GM03348 (cell line): ENCODE data around the gene RNF207.
A peak's percentile ranks its signal among the peaks of the same experiment; 100 is the strongest.

Experiments
- DNase-seq: peaks from one replicate; pipeline ENCODE4 v3.0.0; 2012; ENCODE audit warnings: low spot score

RNF207 gene, protein sequence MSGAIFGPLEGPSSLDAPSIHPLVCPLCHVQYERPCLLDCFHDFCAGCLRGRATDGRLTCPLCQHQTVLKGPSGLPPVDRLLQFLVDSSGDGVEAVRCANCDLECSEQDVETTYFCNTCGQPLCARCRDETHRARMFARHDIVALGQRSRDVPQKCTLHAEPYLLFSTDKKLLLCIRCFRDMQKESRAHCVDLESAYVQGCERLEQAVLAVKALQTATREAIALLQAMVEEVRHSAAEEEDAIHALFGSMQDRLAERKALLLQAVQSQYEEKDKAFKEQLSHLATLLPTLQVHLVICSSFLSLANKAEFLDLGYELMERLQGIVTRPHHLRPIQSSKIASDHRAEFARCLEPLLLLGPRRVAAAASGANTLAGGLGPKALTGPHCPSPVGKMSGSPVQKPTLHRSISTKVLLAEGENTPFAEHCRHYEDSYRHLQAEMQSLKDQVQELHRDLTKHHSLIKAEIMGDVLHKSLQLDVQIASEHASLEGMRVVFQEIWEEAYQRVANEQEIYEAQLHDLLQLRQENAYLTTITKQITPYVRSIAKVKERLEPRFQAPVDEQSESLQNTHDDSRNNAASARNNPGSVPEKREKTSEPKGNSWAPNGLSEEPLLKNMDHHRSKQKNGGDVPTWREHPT

DNA sequence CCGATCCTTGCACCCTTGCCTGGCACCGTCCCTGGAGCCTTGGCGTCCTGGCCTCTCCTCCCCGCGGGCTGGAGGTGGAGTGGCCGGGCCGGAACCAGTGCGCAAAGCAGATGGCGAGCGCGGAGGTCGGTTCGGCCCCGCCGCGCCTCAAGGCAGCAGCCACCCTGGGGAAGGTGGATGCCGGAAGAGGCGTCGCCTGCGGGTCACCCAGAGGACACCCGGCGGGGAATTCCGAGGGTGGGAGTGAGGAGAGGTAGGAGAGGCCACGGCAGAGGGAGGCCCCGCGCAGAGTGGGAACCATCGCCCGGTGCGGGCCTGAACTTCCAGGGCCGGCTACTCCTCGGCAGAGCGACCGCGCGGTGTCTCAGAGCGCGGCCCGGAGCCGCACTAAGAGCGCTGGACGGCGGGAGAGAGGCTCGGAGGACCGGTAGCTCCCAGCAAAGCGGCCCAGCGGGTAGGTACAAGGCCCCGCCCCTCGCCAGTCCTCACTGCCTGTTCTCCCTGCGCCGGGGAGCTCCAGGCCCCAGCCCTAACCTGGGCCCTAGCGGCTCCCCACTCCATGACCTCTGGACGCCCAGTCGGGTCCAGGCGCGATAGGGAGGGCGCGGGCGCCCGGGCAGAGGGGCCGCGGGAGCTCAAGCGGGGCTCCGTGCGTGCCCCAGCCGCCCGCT, at the start of gene RNF207:
Gene RNF207, plus strand, starts transcription at position 271 of the 671 bp plus-strand sequence. CDS start 417 bp downstream, outside the sequence.
- peak; percentile 75 for DNase-seq

DNA sequence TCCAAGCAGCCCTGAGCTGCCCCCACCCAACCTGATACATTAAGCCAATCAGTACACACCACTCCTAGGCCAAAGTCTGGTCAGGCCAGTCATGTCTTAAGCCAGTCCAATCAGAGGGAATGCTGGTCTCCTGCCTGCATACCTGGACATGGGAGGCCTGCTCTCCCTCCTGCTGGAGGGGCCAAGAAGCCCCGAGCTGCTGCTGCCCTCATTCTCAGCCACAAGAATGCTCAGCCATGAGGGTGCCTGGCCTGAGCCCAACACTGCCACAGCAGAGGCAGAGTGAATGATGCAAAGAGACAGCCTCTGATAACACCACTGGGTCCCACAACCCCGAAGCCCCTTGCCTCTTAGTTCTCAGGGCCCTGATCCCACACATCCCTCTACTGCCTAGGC, 48.8 kb upstream of the RNF207 start:
- no peak for DNase-seq

DNA sequence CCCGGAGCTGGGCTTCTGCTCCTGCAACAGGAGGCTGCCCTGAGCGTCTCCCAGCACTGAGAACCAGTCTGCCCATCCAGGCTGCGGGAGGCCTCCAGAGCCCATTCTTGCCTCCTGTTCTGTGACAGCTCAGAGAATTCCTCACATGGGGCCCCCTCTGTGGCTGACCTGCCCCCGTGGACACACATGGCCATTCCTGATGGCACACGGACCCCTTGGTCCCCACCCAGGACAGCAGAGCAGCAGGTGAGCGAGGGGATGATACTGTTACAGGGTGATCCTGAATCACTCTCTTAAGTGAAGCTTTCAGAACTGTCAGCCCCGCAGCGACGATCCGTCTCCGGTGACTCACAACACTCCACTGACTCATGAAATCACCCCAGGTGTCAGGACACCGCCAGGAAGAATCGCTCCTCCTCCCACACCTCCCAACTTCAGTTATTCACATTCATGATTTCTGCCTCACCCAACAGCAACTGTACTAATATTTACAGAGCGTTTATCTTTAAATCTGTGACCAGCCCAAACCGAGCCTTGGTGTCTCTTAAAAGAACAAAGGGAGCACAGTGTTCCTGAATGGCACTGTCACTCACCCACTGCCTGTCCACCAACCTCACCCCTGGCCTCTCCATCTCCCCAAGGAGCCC, 48.3 kb upstream of the RNF207 start:
- no peak for DNase-seq

DNA sequence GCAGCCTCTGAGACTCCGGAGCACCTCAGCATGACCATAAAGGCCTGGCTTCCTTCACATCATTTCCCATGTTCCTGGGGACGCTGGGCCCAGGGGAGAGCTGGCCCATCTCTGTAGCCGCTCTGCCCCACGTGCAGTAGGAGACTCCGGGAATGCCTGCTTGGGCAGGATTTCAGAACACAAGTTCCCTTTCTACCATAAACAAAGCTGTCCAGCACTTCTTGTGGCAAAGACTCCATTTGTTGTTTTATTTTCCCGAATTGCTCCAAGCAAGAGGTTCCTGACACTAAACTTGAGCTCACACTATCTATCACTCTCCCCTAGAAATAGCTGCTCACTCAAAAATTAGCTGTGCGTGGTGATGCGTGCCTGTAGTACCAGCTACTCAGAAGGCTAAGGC, 47.7 kb upstream of the RNF207 start:
- no peak for DNase-seq

DNA sequence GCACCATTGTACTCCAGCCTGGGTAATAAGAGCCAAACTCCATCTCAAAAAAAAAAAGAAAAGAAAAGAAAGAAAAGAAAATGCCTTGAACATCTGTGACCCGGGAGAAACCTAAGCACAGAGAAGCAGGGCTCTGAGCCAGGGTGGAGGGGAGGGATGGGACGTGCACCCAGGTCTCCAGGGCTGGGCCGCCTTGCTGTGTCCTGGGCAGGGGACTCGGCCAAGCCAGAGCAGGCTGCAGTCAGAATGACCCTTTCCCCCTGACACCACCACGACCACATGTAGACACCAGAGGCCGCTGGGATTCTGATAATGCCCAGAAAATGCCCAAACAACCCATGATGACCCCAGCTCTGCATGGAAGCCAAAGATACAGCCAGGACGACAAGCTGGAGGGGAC, 43.6 kb upstream of the RNF207 start:
- DNase-seq = no peak

DNA sequence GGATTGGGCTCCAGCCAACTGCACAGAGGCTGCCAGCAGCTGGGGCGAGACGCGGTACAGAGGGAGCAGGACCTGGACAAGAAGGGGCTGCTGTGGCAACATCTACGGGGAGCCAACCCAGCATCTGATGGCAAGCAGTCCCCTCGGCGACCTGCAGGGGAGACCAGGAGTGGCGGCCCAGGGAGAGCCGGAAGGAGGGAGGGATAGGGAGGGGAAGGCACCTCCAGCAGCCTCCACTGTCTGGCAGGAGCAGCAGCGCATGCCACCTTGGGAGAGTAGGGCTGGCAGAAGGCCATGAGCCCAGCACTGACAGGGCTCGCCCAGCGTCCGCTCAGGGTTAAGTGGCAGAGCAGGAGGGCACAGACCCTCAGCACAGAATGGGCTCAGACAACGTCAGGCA, 43.1 kb upstream of the RNF207 start:
- no peak for DNase-seq

DNA sequence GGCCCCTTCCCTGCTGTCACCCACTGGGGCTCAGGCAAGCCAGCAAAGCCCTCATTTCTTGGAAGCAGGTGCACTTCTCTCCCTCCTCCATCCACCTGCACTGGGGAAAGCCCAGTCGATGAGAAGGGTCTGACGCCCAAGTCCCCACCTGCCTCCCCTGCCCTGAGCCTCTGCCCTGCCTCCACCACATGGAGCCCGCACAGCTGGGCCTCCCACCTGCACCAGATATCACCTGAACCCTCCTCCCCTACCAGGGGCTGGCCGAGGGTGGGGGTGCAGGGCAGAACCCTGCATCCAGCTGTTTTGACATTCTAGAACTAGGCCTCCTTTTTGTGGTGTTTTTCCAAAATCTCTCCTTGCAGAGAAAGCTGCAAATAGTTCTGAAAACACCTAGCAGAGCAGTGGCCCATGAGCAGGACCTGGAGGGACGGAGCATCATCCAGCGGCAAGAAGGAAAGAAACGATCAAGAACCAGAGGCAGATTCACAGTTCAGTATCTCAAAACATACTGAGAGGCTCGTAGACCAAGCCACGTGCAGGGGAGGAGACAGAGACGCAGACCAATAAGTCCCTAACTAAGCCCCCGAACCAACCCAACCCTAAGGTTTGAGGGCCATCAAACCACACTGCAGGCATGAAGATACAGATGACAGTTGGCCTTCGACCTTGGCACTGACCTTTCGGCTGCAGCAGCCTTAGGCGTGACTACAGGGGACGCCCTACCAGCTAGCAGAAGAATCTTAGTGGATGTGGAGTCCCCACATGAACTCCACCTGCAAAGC, 42.5 kb upstream of the RNF207 start:
- no peak for DNase-seq

DNA sequence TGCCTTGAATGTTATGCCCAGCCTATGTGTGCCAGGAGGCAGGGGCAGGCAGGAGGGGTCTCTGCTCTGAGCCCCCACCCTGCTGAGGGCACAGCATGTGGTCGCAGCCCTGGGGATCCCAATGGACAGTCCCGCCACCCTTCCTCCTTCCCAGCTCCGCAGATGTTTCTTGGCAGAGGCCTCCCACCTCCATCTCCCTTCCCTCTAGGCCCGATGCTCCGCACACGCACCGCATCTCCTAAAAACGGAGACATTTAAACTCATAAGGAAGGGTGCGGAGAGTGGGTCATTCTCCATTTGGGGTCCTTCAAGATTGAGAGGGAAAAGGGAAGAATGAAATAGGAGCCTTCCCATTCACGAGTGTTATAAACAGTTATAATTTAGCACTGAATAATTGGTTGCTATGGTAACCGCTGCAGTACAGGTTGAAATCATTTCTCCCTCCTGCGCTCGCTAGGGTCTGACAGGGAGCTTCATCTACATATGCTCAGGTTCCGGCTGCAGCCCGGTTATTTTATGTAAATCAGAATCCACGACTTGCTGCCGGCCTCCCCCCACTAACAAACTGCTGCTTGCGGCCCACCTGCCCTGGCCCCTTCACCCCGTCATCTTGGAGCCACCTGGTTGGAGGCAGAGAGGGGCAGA, 41.8 kb upstream of the RNF207 start:
- DNase-seq = no peak

DNA sequence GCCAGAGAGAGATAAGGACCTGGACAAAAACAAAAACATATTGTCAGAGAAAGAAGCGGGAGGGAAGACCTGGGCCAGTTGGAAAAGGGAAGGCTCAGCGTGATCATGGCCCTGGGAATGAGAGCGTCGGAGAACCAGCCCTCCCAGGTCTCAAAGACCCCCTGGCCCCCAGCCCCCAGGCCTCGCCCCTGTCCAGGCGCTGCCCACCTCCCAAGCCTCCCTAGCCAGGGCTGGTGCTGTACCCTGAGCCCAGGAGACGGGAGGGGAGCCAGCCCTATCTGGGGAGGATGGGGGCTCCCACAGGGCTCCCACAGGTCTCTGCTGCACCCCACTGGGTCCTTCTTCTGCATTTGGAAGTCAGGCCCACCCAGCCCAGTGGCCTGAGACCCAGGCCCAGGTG, 40.9 kb upstream of the RNF207 start:
- DNase-seq = no peak

DNA sequence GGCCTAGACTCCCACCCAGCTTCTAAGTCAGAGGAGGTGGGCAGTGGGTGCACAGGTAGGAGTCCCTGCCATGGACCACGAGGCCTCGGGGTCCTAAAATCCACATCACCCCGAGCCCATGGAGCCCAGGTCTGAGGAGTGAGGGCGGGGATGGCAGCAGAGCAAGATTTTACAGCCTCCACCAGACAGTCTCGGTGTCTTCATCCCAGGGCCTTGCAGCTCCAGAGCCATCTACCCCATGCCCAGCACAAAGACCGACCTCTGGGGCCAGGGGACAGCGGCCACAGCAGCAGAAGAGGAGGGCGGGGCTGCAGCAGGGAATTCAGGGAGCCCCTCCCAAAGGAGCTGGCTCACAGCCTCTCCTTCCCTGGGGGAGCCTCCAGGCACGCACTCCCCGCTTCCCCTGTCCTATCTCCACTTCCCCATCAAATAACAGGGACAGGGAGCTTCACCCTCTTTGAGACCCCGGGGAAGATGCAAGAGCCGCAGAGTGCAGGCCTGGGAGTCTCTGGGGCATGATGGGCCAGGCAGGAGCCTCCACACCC, 40.4 kb upstream of the RNF207 start:
- no peak for DNase-seq

DNA sequence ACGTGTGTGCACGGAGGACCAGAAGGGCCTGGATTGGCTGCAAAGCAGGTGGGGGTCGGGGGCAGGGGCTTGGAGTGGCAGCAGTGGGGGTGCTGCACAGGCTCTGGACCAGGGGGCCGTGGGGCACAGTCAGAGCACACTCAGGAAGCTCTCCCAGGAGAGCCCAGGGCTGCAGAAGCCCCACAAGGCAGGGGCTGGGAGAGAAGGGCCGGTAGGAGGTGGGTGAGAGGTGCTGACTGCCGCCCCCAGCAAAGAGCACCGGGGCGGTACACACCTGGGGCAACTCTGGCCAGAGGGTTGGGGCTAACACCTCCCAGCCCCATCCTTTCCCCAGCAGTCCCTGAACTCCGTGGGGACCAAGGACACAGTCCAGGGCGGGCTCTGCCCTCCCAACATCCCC, 39.7 kb upstream of the RNF207 start:
- no peak for DNase-seq

DNA sequence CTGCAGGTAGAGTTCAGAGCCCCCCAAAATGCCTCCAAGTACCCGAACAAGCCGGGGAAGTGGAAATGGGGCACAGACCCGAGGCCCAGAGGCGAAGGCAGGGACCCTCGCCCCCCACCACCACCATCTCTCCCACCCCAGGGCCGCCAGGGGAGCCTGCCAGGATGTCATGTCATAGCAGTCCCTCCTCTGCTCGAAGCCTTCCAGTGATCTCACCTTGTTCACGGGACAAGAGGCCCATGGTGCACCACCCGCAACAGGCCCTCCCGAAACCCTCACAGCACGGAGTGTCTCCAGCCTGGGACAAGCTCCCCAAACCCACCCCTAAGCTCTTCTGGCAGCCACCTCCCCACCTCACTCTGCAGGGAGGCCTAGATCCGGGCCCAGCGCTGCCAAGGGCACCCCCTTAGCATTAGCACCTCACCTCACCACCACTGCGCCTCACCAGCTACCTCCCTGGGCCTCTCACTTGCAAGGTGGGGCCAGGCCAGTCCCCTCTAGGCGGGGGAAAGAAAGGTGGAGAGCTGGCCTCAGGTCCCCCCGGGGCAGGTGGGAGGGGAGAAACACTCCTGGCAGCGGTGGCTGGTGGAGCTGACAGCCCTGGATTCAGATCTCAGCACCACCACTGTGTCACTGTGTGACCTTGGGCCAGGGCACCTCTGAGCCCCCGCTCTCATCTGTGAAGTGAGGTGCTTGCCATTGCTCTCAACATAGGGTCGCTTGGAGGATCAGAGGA, 39.1 kb upstream of the RNF207 start:
- no peak for DNase-seq

DNA sequence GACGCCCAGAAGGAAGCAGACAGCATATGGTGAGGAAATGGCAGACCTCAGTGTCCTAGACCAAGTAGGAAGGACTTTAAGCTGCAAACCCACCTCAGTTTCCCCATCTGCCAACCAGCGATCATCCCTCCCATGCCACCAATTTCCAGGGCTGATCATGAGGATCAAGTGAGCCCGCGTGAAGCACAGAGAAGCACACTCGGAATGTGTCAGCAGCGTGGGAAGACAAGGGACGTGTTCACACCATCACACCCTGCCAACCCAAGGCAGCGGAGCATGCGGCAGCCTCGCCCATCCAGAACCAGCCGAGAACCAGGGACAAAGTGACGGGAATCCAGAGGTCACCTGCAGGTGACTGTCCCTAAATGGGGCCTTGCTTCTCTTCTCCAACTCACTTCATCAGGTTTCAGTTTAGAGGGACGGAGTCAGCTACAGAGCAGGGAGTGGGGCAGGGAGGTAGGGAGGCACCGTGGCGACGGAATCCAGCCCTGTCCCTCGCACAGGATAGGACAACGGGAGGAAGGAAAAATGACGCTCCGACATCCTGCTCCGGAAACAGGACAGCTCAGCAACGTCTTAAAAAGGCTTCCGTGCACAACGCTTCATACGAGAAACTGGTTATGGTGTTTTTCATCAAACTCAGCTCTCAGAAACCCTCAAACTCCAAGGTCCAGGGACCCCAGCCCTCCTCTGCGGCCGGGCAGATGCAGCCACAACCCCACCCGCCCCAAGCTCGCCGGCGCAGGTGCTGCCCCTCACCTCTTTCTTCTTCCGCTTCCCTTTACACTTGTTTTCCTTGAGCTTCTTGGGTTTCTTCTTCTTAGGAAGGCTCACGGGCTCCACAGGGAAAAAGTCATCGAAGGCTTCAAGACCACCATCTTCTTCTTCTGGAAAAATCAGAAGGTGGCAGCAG, 38.3 kb upstream of the RNF207 start:
- no peak for DNase-seq

DNA sequence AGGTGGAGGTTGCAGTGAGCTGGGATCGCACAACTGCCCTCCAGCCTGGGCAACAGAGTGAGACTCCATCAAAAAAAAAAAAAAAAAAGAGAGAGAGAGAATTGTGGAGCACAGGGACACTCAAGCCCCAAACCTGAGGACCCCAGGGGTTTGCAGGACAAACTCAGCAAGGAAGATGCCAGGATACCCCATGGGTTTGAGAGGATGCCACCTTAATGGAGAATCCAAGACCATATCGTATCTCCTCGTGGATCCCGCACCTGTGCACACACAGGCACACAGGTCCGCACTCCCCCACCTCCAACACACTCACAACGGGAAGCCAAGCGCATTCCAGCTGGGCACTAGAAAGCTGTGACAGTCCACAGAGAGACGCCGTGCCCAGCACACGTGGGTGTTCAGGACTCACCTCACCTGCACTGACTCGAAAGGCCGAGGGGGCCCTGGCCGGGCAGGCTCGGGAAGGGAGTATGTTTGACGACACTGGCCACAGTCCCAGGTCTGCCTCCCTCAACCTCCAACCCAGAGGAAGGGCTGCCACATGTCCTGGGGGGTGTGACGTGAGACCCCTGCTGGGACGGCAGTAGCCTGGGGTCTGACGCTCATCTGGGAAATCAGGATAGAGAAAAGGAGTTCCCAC, 36.9 kb upstream of the RNF207 start:
- DNase-seq = no peak

DNA sequence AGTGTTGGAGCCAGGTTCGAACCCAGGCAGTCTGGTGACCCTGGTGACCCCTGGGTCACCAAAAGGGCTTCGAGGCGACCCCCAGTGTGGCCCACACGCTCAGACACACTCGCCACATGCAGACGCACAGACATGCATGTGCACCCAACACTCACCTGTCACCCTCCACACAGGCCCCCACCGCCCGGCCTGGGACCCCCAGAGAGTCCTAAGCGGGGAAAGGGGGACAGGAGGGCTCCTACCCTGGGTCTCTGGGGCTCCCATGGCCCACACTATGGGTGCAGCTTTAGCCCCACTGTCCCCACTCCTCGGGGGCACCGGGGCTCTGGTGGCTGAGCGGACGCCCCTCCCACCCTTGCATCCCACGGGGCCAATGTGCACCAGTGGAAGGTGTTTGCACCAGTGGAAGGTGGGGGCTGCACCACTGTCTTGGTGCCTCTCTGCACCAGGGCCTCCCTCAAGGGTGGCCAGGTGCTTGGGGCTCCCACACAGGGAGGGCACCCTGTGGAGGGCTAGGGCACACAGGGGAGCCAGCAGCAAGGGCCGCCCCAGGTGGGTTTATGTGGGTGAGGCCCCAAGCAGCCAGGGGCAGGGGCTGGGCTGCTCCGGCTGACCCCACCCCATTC, 35.7 kb upstream of the RNF207 start:
- DNase-seq = no peak

DNA sequence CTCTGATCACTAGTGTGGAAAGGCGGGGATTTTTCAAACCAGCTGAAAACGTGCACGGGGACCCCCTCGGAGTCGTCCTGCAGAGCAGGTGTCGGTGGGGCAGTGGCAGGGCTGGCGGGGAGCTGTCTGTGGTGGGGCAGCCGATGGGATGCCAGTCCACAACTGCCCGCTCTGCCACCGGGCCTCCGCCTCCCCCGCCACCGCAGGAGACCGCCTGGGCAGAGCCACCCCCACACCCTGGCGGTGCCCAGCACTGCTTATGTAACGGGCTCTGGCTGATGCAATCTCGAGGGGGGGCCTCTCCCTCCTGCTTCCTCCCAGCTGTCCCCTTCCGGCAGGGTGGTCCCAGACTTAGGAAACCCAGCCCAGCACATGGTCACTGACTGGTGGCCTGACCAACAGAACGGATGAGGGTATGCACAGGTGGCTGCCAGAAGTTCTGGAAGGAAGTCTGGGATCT, 35.1 kb upstream of the RNF207 start:
- no peak for DNase-seq

DNA sequence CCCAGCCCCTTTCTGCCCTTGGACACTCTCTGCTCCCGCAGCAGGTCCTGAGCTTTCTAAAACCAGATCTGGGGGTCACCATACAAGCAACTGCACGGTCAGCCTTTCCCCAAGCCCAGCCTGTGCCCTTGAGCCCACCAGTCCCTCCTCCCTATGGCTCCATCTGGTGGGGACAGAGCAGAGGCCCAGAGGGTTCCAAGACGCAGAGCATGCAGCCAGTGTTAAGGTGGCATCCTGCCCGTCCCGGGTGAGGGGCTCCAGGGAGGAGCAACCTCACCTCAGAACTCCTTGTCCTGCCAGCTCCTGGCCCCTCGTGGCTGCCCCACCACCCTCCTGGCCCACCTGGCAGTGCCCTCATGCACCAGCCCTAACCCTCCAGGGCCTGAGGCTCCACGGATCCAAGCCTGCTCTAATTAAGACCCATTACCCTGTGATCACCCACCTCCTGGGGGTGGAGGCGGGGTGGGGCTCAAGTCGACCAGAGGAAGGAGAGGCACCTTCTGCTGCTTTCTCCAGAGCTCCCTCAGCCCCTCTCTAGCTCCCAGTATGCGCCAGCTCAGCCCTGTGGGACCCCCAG, 34.3 kb upstream of the RNF207 start:
- DNase-seq = peak; percentile 58

DNA sequence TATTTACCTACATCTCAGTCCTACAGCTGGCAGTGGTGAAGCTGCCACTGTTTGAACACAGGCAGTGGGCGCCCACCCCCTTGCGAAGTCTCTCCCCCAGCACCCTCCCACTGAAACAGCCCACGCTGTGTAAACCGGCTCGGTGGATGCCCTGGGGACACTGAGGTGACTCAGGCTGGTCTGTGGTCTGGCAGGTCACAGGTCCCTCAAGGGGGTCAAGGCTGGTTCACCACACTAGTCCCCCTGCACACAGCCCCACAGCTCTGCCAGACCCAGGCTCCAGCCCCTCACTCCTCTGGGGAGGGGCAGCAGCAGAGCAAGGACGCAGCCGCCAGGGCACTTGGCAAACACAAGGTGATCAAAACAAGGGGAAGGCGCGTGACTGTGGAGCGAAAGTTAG, 33.4 kb upstream of the RNF207 start:
- DNase-seq = no peak
